ENCODE data around the gene CEP97.

Gene CEP97

GRCh38 chr3:101803939-101804338 lies 79.5 kb downstream of the CEP97 start:
- TF ChIP-seq CTCF (IDR thresholded peaks at IDR 0.05), result no peak

GRCh38 chr3:101806491-101806890 lies 82.1 kb downstream of the CEP97 start:
- no peak for TF ChIP-seq CTCF (IDR thresholded peaks at IDR 0.05)

- no peak for TF ChIP-seq CTCF (IDR thresholded peaks at IDR 0.05)
These were observed 83.5 kb downstream of the CEP97 start for GRCh38 chr3:101807888-101808287.

GRCh38 chr3:101809178-101810021 lies 85.0 kb downstream of the CEP97 start:
- TF ChIP-seq CTCF (IDR thresholded peaks at IDR 0.05), result peak; percentile 71; the same call in 1 of the 2 replicates

GRCh38 chr3:101810022-101810418 lies 85.6 kb downstream of the CEP97 start:
- no peak for TF ChIP-seq CTCF (IDR thresholded peaks at IDR 0.05)

- no peak for TF ChIP-seq CTCF (IDR thresholded peaks at IDR 0.05)
These were observed 87.5 kb downstream of the CEP97 start for GRCh38 chr3:101811875-101812274.

GRCh38 chr3:101812895-101813294 lies 88.5 kb downstream of the CEP97 start:
- TF ChIP-seq CTCF (IDR thresholded peaks at IDR 0.05), result no peak
